Measurements from ENCODE around the gene RFT1. TPM values are rescaled to one million over a fixed set of nuclear protein-coding genes. Genes with fewer than 3 reads are reported as not detected.

The RFT1 gene
- total and polyA plus RNA-seq, 2 donors (not counting 1 experiment from before 2014, with no cell fraction given): 9.7 to 20.5 TPM

- H2AFZ ChIP-seq (ENCODE audit: low read length): no peak overlapping the region
- H3K79me2 ChIP-seq (ENCODE audit: control insufficient read depth, insufficient read depth, low read length): no peaks in the 10 kb centered on the region
Measured at GRCh38 chr3:53150247-53151085, 20.2 kb upstream of the RFT1 start.

GRCh38 chr3:53149699-53150098, 19.5 kb upstream of the RFT1 start:
- H3K4me1 ChIP-seq (ENCODE audit: control insufficient read depth, extremely low read depth, insufficient read depth, low read length): peaks cover 6% of the 10 kb centered on the region
- H3K4me3 ChIP-seq (replicated peaks in 1 of 4; ENCODE audit: control extremely low read depth in 1 of 4, insufficient read depth in 1 of 4, low read depth in 3 of 4, low read length in 4 of 4): no peak overlapping the region
- no peaks in the 10 kb centered on the region for H3K27me3 ChIP-seq (ENCODE audit: control insufficient read depth, insufficient read depth, low read length)
- TF ChIP-seq EZH2 (IDR thresholded peaks at IDR 0.05; ENCODE audit: low read length, missing control alignments): no peak
- H3K36me3 ChIP-seq (ENCODE audit: control insufficient read depth, insufficient read depth, low read length): no peaks in the 10 kb centered on the region
- no peak for DNase-seq (ENCODE audit: low read depth in 2 of 2)
- H3K4me2 ChIP-seq (ENCODE audit: extremely low read depth, insufficient read depth, low read length): no peak overlapping the region
- no peaks in the 10 kb centered on the region for H4K20me1 ChIP-seq (ENCODE audit: control insufficient read depth, extremely low read depth, insufficient read depth, low read length)
- H3K9me3 ChIP-seq (ENCODE audit: control insufficient read depth, insufficient read depth, low read depth, low read length): no peaks in the 10 kb centered on the region
- H3K27ac ChIP-seq (ENCODE audit: insufficient read depth, low read length): no peak overlapping the region
- H3K79me2 ChIP-seq (ENCODE audit: control insufficient read depth, insufficient read depth, low read length): no peaks in the 10 kb centered on the region
- H2AFZ ChIP-seq (ENCODE audit: low read length): no peak overlapping the region
- H3K9ac ChIP-seq (ENCODE audit: insufficient read depth, low read length): no peak overlapping the region

More at GRCh38 chr3:53150247-53151085, 20.2 kb upstream of the RFT1 start:
- H3K4me1 ChIP-seq (ENCODE audit: control insufficient read depth, extremely low read depth, insufficient read depth, low read length): peaks cover 6% of the 10 kb centered on the region
- no peaks in the 10 kb centered on the region for H3K36me3 ChIP-seq (ENCODE audit: control insufficient read depth, insufficient read depth, low read length)
- TF ChIP-seq CTCF (conservative IDR thresholded peaks at IDR 0.05 in 1 of 2, IDR thresholded peaks at IDR 0.05 in 1 of 2; ENCODE audit: low read depth in 1 of 2, low read length in 2 of 2) (no peak), EZH2 (IDR thresholded peaks at IDR 0.05; ENCODE audit: low read length, missing control alignments) (no peak)
- no peak overlapping the region for H3K27ac ChIP-seq (ENCODE audit: insufficient read depth, low read length)
- no peak overlapping the region for H3K9ac ChIP-seq (ENCODE audit: insufficient read depth, low read length)
- no peaks in the 10 kb centered on the region for H4K20me1 ChIP-seq (ENCODE audit: control insufficient read depth, extremely low read depth, insufficient read depth, low read length)
- no peak overlapping the region for H3K4me3 ChIP-seq (replicated peaks in 1 of 4; ENCODE audit: control extremely low read depth in 1 of 4, insufficient read depth in 1 of 4, low read depth in 3 of 4, low read length in 4 of 4)
- no peaks in the 10 kb centered on the region for H3K9me3 ChIP-seq (ENCODE audit: control insufficient read depth, insufficient read depth, low read depth, low read length)
- no peak overlapping the region for H3K4me2 ChIP-seq (ENCODE audit: extremely low read depth, insufficient read depth, low read length)
- no peaks in the 10 kb centered on the region for H3K27me3 ChIP-seq (ENCODE audit: control insufficient read depth, insufficient read depth, low read length)
- DNase-seq (ENCODE audit: low read depth in 2 of 2): peak; percentile 36 to 45

DNA sequence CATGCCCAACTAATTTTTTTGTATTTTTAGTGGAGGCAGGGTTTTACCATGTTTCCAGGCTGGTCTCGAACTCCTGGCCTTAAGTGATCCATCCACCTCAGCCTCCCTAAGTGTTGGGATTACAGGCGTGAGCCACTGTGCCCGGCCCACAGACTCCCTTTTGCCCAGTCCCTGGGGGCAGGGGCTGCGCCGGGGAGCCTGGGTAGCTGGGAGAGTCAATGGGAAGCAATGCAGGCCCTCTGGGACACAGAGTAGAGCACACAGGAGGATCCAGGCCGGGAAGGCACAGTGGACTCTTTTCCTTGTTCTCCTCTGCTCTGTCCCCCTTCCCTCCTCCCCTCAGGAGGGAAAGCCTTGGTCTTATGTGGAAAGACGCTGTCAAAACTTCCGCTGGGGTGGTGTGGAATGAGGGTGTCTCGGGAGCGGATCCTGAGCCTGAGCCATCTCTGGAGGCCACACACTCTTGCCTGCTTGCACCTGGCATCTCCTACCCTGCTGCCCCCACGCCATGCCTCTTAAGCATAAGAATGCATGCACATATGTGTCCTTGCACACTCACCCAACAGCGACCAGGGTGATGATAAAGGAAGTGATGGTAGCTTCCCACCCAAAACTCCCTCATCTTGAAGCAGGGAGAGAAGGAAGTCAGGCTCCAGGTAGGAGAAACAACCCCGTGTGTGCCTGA, 18.9 kb upstream of the RFT1 start:
- no peak overlapping the region for H3K4me2 ChIP-seq (ENCODE audit: extremely low read depth, insufficient read depth, low read length)
- no peak for DNase-seq (ENCODE audit: low read depth in 2 of 2)
- H3K36me3 ChIP-seq (ENCODE audit: control insufficient read depth, insufficient read depth, low read length): no peaks in the 10 kb centered on the region
- no peak overlapping the region for H3K4me3 ChIP-seq (replicated peaks in 1 of 4; ENCODE audit: control extremely low read depth in 1 of 4, insufficient read depth in 1 of 4, low read depth in 3 of 4, low read length in 4 of 4)
- TF ChIP-seq CTCF (conservative IDR thresholded peaks at IDR 0.05 in 1 of 2, IDR thresholded peaks at IDR 0.05 in 1 of 2; ENCODE audit: low read depth in 1 of 2, low read length in 2 of 2) (no peak), EZH2 (IDR thresholded peaks at IDR 0.05; ENCODE audit: low read length, missing control alignments) (no peak)
- no peak overlapping the region for H3K27ac ChIP-seq (ENCODE audit: insufficient read depth, low read length)
- no peaks in the 10 kb centered on the region for H3K27me3 ChIP-seq (ENCODE audit: control insufficient read depth, insufficient read depth, low read length)
- H3K9me3 ChIP-seq (ENCODE audit: control insufficient read depth, insufficient read depth, low read depth, low read length): no peaks in the 10 kb centered on the region
- H3K4me1 ChIP-seq (ENCODE audit: control insufficient read depth, extremely low read depth, insufficient read depth, low read length): peaks cover 6% of the 10 kb centered on the region
- H4K20me1 ChIP-seq (ENCODE audit: control insufficient read depth, extremely low read depth, insufficient read depth, low read length): no peaks in the 10 kb centered on the region
- no peak overlapping the region for H3K9ac ChIP-seq (ENCODE audit: insufficient read depth, low read length)
- no peaks in the 10 kb centered on the region for H3K79me2 ChIP-seq (ENCODE audit: control insufficient read depth, insufficient read depth, low read length)
- H2AFZ ChIP-seq (ENCODE audit: low read length): no peak overlapping the region

Measured in fibroblast of lung (primary cell).